Right ventricle myocardium inferior (tissue), 1 donor: ENCODE results near the gene ZMYND8. TPM values are rescaled to one million over a fixed set of nuclear protein-coding genes. Genes with fewer than 3 reads are reported as not detected.
"Not testable (repeated sequence)": the region's sequence is repeated elsewhere in the genome, so short reads cannot be mapped to it uniquely, and the experiment has no call there.

ENCODE experiments used
- ATAC-seq: fragments of 200-7000 bp; cut with Tn5 transposase; one replicate; pipeline ENCODE4 v1.9.1; 2020; ENCODE audit warnings: mild to moderate bottlenecking, moderate library complexity
- DNase-seq: peaks from one replicate; pipeline ENCODE4 v3.0.0; 2021; ENCODE audit errors: missing footprints
- intact Hi-C: fragments of 100-400 bp; cut with DNase I; formaldehyde crosslinking; loops from one replicate; pipeline ENCODE4 v1.11.0; 2022
- long read RNA-seq: library from polyadenylated mRNA; unstranded; transcript quantifications from one replicate; pipeline ENCODE4 v2.0.0, GENCODE V29; 2021
- total RNA-seq: library from RNA; stranded (reverse); fragmentation: NEBNext Ultra II Directional; extraction: Animal tissue kit (Norgen Biotek cat#: 25700); gene quantifications from one replicate; pipeline ENCODE4 v1.2.1, GENCODE V29; 2021
- donor health status: DM: no; HTN: yes; CAD: no; lungs with severe emphysema.

Gene ZMYND8
- 36.1 TPM for total RNA-seq
- long read RNA-seq, full-length matches to known transcripts: 1 of 13 reads
- long read RNA-seq, partial matches to known transcripts: 8 of 13 reads
- long read RNA-seq, other reads (novel, unspliced or antisense): 4 of 13 reads

DNA sequence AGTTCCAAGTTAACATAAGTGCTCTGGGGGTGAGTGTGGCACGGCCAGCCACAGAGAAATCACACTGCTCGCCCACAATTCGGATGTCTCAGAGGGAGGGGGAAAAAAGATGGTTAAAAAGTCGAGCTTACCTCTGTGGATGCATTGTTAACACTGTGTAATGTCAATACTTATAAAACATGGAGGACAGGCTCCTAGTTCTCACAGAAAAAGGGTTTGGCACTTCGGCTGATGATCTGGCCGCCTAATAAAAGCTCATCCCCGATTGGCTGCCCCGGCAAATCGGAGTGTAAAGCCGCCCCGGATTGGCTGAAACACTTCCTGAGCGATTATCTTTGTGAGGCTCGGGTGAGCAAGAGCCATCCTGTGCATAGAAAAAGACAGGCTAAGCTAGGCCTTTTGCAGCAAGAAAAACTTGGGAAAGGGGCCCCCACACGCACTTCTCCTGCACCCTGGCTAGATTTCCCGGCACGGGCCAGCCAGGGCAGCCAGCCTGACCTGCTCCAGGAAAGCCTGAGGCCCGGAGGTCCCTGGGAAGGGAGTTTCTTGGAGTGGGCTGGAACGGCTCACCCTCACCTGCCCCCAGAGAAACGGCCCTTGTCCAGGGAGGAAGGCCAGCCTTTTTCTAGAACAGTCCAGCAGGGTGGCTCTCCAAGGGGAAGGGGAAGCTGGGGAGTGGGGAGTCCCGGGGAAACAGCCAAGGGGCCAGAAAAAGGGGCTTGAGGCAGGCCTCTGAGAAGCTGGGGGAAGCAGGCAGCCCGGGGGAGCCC is at the start of gene ZMYND8:
Gene ZMYND8, minus strand, starts transcription at position 174 of the 770 bp plus-strand sequence. Its CDS starts 29 bp downstream, at position 145.
- ATAC-seq (peak; percentile 58), DNase-seq (peak; percentile 91)
- intact Hi-C loops: no loop called here

DNA sequence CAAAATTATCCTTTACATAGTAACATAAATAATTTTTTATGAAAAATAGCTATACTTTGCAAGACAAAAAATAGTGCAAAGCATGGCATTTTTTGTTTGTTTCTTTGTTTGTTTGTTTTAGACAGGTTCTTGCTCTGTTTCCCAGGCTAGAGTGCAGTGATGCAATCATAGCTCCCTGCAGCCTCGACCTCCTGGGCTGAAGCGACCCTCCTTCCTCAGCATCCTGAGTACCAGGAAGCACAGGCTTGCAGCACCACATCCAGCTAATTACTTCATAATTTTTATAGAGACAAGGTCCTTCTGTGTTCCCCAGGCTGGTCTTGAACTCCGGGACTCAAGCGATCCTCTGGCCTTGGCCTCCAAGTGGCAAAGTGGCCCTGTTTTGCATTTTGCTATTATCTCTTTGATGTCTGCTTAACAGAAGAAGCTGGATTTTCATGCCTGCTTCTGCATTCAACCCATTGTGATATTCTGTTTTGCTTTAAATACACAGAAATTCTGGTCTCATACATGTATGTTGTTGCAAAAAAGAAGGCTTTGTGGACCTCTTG is 49.4 kb upstream of the ZMYND8 start:
- no peak for ATAC-seq
- intact Hi-C loops: no loop called here
- DNase-seq: no peak

DNA sequence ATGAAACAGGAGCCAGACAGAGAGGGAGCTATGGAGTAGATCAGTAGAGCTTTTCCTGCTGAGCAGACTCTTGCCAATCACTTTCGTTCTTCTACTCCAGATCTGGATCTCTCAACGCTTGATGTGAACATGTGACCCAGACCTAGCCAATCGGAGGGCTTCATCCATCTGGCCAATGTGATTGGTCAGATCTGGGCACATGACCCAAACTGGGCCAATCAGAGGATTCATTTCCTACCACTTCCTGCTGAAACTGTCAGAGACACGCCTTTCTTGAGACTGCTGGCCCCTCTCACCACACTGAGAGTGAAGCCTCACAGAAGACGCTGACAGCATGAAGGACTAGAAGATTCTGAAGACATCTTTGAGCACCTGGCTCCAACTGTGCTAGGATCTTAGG is 44.2 kb upstream of the ZMYND8 start:
- intact Hi-C loops: no loop called here
- ATAC-seq: no peak
- DNase-seq: no peak

DNA sequence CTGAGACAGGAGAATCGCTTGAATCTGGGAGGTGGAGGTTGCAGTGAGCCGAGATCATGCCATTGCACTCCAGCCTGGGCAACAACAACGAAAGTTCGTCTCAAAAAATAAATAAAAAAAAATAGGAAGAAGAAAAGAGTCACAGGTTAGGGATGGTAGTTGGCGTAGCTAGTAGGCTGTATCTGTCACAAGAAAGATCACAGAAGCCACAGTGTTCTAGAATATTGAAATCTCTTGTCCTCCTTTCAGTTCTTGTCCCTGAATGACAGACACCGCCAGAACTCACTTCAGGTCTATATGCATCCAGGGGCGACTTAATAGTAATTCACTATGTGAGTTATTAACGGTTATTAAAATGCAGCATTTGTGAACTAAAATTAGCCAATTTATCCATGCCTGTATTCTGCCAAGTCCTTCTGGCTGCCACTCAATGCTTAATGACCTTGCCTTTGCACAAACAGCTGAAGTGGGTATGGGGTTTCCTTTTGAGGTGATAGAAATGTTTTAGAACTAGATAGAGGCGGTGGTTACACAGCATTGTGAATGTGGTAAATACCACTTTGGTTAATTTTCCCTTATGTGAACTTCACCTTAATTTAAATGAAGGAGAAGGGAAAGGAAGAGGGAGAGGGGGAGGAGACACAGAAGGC is 41.3 kb upstream of the ZMYND8 start:
- ATAC-seq (no peak), DNase-seq (no peak)
- intact Hi-C loops: no loop called here

DNA sequence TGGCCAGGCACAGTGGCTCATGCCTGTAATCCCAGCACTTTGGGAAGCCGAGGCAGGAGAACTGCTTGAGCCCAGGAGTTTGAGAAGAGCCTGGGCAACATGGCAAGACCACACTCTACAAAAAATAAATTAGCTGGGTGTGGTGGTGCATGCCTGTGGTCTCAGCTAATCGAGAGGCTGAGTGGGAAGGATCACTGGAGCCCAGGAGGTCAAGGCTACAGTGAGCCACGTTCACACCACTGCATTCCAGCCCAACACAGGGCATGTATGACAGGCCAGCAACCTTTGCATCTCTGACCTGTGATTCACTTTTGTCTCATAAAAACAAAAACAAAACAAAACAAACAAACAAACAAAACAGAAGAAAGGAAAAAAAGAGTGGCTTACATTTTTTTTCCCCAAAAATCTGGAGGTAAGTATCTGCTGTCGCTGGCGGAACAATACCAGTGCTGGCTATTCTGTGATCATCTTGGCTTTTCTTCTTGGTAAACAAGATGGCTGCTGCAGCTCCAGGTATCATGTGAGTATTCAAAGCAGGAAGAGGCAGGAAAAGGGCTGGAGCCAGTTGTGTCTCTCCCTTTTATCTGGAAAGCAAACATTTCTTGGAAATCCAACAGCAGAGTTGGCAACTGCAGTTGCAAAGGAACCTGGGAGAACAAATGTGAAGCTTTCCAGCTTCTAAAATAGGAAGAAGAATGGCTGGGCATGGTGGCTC is 40.4 kb upstream of the ZMYND8 start:
- DNase-seq (no peak), ATAC-seq (no peak)
- intact Hi-C loops: no loop called here

DNA sequence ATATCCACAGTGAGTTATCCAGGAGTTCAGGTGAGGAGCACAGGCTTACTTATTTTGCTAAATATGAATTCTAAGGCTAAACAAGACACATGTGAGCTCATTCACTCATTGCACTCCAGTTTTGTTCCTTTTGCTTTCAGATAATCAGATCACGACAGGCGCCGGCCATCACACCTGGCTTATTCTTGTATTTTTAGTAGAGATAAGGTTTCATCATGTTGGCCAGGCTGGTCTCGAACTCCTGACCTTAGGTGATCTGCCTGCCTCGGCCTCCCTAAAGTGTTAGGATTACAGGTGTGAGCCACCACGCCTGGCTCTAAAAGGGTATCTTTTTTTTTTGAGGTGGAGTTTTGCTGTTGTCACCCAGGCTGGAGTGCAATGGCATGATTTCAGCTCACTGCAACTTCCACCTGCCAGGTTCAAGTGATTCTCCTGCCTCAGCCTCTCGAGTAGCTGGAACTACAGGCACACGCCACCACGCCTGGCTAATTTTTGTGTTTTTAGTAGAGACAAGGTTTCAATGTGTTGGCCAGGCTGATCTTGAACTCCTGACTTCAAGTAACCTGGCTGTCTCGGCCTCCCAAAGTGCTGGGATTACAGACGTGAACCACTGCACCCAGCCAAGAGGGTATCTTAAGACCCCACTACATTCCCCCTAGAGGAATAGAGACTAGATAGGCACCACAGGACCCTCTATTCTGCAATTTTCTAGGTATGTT is 37.5 kb upstream of the ZMYND8 start:
- intact Hi-C loops: loop anchor here (5.0 kb wide), 1 partner anchor 108 kb away; the partner anchor contains the start of gene NCOA3
- not testable (repeated sequence) for DNase-seq, ATAC-seq

DNA sequence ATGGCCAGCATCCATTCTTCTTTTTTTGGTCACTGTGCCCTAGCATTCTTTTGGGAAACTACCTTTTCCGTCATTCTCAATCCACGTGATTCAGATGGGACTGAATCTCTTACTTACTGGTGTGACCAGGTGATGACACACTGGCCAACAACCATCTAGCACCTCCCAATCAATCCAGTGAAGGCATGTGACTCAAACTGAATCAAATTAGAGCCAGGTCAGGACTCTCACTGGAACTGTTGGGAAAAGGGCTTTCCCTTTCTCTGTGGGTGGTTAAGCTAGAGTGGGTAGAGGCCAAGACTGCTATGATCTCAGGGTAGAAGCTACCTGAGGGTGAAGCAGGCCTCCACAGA is 36.2 kb upstream of the ZMYND8 start:
- ATAC-seq: no peak
- DNase-seq: no peak
- intact Hi-C loops: loop anchor here (5.0 kb wide), 1 partner anchor 110 kb away; the partner anchor contains the start of gene NCOA3

DNA sequence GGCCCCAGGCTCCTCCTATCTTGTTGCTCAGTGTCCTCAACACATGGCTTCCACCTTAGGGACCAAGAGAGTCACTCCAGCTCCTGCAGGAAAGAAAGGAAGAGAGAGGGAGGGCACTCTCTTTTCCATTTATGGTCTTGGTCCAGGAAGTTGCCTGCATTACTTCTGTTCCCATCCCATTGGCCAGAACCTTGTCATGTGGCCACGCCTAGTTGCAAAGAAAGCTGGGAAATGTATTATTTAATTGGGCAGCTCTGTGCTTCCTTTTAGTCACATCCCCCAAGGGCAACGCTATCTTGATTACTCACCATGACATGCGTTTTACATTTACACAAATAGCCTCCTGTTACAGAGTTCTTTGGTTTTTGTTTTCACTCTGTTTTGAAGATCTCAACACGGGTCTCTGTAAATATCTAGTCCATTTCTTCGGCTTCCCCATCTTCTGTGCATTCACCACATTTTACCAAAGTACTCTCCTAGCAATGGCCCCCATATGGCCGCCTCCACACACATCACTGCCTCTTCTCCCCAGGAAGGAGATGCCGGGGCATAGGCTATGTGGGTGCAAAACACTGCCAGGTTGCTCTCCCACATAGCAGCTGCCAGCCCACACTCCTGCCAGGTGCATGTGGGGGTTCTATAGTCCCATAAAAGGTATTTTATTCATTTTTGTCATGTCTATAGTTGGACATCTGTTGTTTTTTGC is 35.7 kb upstream of the ZMYND8 start:
- DNase-seq (no peak), ATAC-seq (peak; percentile 61)
- intact Hi-C loops: loop anchor here (5.0 kb wide), 1 partner anchor 110 kb away; the partner anchor contains the start of gene NCOA3

DNA sequence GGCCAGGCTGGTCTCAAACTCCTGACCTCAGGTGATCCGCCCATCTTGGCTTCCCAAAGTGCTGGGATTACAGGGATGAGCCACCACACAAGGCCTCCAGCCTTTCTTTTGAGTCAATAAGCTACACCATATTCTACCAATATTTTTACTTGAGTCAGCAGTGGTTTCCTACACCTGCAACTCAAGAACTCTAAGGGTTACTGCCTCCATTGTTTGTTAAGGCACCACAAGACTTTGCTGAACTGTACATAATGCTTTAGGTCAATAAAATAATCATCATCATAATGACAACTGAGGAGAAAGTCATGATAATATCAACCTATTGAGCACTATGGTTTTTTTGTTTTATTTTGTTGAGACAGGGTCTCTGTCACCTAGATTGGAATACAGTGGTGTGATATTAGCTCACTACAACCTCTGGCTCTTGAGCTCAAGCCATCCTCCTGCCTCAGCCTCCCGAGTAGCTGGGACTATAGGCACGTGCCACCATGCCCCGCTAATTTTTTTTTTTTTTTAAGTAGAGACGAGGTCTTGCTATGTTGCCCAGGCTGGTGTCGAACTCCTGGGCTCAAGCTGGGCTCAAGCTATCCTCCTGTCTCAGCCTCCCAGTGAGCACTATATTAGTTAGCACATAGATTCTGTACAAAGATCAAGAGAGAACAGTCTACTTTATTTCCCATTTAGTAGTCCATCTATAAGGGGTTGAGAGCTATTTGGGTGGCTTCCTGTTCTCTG is 34.9 kb upstream of the ZMYND8 start:
- no peak for ATAC-seq
- intact Hi-C loops: loop anchor here (5.0 kb wide), 1 partner anchor 111 kb away; the partner anchor contains the start of gene NCOA3

DNA sequence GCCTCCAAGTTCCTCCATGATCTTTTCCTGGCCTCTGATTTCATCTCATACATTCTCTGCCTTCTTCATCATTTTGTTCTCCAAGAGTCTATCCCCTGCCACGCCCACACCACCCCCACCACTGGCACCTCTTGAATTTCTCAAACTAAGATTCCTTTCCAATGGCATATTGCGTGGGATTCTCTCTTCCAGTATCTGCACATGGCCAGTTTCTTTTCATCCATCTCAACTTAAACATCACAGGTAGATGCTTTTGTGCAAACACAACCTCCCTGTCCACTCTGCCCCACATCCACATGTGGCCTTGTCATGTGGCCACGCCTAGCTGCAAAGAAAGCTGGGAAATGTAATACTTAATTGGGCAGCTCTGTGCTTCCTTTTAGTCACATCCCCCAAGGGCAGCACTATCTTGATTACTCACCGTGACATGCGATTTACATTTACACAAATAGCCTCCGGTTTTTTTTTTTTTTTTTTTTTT is 33.4 kb upstream of the ZMYND8 start:
- DNase-seq: no peak
- intact Hi-C loops: loop anchor here (5.0 kb wide), 1 partner anchor 112 kb away; the partner anchor contains the start of gene NCOA3
- no peak for ATAC-seq

More for the DNA sequence above, 34.9 kb upstream of the ZMYND8 start:
- no peak for DNase-seq

DNA sequence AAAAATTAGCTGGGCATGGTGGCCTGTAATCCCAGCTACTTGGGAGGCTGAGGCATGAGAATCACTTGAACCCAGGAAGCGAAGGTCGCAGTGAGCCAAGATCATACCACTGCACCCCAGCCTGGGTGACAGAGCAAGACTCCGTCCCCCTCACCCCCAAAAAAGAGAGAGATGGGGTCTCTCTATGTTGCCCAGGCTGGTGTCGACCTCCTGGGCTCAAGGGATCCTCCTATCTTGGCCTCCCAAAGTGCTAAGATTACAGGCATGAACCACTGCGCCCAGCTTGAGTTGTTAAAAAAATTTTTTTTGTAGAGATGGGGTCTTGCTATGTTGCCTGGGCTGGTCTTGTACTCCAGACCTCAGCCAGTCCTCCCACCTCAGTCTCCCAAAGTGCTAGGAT is 29.5 kb upstream of the ZMYND8 start:
- not testable (repeated sequence) for DNase-seq, ATAC-seq
- intact Hi-C loops: loop anchor here (2.0 kb wide), 1 partner anchor 67 kb away; no protein-coding TSS in a partner anchor

DNA sequence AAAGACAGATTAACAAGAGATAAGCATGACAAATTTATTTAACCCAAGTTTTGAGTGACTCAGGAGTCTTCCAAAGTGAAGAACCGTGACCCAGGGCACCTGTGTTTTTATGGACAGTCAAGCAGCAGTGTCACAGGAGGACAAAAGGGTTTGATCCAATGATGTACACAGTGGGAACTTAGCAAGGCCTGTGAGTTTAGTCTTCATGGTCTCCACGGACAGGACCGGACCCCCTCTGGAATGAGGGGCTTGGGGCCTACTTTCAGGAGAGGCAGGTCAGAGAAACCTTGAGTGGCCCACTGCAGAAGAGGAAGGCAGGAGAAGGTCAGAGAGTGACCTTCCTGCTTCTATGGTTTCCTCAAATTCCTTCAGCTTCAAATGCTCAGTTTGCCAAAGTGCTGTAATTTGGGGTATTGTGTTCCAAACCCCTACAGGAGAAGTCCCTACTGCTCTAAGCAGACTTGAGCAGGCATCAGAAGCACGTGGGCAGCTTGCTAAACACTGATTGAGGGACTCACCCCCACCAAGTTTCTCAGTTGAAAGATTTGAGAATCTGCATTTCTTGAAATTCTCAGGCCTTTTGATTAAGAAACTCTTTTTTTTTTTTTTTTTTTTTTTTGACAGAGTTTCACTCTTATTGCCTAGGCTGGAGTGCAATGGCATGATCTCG is 26.4 kb upstream of the ZMYND8 start:
- DNase-seq (no peak), ATAC-seq (no peak)
- intact Hi-C loops: loop anchor here (5.0 kb wide), 3 partner anchors 86 to 631 kb away; no protein-coding TSS in a partner anchor

DNA sequence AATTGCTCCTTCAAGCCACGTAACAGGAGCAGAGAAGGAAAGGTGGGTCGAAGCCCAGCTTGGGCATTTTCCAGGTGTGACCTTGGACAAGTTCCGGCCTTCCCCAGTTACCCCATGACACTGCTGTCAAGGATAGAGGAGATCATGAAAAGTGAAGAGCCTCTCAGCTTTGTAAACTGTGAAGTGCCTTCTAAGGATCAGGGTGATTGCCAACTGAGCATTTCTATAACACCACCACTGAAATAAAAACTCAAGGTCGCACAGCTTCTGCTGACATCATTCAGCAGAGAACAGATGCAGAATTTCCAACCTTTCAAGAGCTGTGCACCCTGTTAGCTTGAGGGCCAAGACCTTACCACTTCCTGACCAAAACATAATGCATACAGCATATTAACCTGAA is 24.0 kb upstream of the ZMYND8 start:
- DNase-seq (no peak), ATAC-seq (no peak)
- intact Hi-C loops: loop anchor here (5.0 kb wide), 3 partner anchors 83 to 628 kb away; no protein-coding TSS in a partner anchor

DNA sequence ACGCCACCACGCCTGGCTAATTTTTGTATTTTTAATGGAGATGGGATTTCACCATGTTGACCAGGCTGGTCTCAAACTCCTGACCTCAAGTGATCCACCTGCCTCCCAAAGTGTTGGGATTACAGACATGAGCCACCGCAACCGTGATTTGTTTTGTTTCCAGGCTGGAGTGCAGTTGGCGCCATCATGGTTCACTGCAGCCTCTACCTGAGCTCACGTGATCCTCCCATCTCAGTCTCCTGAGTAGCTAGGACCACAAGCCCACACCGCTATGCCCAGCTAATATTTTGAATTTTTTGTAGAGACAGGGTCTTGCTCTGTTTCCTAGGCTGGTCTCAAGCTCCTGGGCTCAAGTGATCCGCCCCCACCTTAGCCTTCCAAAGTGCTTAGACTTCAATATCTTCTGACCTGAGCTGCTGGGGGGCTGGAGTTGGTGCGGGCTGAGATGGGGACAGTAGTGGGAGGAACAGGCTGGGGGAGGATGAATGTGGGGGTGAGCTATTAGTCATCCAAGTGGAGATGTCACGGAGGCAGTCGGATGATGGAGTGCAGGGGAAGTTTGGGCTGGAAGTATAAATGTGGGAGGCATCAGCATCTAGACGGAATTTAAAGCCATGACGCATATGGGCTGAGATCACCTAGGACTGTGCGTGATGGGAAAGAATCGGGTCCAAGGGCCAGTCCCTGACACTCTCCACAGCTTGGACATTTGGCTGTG is 23.1 kb upstream of the ZMYND8 start:
- intact Hi-C loops: loop anchor here (5.0 kb wide), 3 partner anchors 82 to 627 kb away; no protein-coding TSS in a partner anchor
- ATAC-seq (no peak), DNase-seq (no peak)

DNA sequence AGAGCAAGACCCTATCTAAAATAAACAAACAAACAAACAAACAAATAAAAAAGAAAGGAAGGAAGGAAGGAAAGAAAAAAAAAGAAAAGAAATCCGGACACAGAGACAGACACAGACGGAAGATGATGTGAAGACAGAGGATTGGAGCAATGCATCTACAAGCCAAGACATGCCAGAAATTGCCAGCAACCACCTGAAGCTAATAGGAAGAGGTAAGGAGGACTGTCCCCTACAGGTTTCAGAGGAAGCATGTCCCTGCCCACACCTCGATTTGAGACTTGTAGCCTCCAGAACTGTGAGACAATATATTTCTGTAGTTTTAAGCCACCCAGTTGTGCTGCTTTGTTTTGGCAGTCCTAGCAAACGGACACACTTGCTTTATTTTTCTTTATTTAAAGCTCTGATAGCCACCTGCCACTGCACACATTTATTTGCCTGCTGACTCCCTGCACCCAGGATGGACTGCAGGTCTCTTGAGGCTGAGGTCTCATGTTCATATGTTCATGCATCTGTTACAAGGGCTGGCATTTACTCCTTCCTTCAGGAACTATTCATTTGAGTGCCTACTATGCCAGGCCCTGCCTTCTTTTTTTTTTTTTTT is 20.7 kb upstream of the ZMYND8 start:
- DNase-seq (no peak), ATAC-seq (no peak)
- intact Hi-C loops: no loop called here
